ENCODE data around the gene QRICH2. TPM values are rescaled to one million over a fixed set of nuclear protein-coding genes. Genes with fewer than 3 reads are reported as not detected.
A peak's percentile ranks its signal among the peaks of the same experiment; 100 is the strongest.
"Not testable (repeated sequence)": the region's sequence is repeated elsewhere in the genome, so short reads cannot be mapped to it uniquely, and the experiment has no call there.

QRICH2 gene
- total RNA-seq, 1 donor from 2014 or later: 15.0 TPM

DNA sequence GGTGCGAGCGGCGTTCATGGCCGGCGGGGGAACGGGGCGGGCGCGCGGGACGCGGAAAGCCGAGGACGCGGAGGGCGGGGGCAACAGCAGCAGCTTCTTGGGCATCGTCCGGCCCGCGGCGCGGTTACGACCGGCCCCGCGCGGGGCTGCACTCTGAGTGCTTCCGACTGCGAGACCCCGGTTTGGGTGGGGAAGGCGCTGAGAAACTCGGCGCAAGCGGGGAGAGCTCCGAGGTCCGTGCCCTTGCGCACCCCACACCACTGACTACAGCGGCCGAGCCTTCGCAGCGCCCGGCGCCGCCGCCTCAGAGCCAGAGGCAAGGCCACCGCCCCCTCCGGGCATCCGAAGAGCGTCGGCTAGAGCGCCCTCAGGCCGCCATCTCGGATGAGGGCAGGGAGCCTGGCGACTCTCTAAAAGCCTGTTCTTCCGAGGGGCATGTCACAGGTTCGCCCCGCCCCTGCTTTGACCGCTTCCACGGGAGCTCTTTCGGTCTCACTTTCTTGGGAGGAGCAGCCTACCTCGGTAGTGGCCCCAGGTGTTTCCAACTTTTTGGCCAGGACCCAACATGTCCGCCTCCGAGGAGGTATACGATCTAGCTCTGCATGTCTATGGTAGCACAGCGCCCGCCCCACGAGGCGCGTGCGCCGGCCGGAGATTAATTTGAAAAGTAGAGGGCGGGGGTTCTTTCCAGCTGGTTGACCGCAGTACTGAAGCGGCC lies 45.7 kb upstream of the QRICH2 start, which contains the start of gene PRPSAP1:
TSS of gene PRPSAP1 (minus strand) at position 318 of the 718 bp plus-strand sequence. CDS start at position 105, 213 bp downstream.
- H3K4me1 Mint-ChIP-seq (ENCODE audit: unreplicated experiment): peaks cover 20% of the 10 kb centered on the region
- H3K27ac Mint-ChIP-seq (ENCODE audit: unreplicated experiment): peak within 1 kb of the TSS; percentile 99
- H3K36me3 Mint-ChIP-seq (ENCODE audit: low read depth, unreplicated experiment): no peaks in the 10 kb centered on the region
- H3K4me3 Mint-ChIP-seq (ENCODE audit: unreplicated experiment): peak within 1 kb of the TSS; percentile 99
- TF ChIP-seq, protein P1, sequence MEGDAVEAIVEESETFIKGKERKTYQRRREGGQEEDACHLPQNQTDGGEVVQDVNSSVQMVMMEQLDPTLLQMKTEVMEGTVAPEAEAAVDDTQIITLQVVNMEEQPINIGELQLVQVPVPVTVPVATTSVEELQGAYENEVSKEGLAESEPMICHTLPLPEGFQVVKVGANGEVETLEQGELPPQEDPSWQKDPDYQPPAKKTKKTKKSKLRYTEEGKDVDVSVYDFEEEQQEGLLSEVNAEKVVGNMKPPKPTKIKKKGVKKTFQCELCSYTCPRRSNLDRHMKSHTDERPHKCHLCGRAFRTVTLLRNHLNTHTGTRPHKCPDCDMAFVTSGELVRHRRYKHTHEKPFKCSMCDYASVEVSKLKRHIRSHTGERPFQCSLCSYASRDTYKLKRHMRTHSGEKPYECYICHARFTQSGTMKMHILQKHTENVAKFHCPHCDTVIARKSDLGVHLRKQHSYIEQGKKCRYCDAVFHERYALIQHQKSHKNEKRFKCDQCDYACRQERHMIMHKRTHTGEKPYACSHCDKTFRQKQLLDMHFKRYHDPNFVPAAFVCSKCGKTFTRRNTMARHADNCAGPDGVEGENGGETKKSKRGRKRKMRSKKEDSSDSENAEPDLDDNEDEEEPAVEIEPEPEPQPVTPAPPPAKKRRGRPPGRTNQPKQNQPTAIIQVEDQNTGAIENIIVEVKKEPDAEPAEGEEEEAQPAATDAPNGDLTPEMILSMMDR (IDR thresholded peaks at IDR 0.05; ENCODE audit: unreplicated experiment): no peak
- peaks cover 18% of the 10 kb centered on the region for H3K27me3 Mint-ChIP-seq (ENCODE audit: unreplicated experiment)
- no peaks in the 10 kb centered on the region for H3K9me3 Mint-ChIP-seq (ENCODE audit: unreplicated experiment)
- DNase-seq (ENCODE audit: low spot score): peak; percentile 81

DNA sequence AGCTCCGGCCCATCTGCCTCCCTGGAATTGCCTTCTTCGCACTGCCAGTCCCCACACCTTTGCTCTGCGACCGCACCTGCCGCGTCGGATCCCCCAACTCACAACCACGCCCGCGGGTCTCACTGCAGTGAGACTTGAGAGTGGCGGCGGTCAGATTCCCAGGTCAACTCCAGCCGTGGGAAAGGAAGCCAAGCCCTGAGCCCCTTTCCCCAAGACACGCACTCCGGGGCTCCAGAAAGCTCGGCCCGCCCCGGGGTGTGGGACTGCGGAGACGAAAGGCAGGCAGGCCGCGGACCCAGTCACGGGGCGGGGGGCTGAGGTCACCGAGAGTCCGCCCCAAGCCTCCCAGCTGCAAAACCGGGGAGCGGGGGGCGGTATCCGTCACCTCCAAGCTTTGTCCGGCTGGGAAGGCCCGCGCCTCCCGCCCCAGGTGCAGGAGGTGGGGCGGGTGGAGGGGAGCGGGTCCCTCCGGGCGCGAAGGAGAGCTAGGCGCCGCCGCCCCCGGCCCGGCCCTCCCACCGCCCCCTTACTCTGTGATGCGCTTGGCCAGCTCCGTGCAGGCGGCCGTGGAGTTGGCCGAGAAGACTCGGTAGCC lies 45.0 kb upstream of the QRICH2 start:
- Mint-ChIP-seq H3K36me3 (ENCODE audit: low read depth, unreplicated experiment) (no peaks in the 10 kb centered on the region), H3K4me3 (ENCODE audit: unreplicated experiment) (peak overlapping the region; percentile 99), H3K27ac (ENCODE audit: unreplicated experiment) (peak overlapping the region; percentile 78), H3K9me3 (ENCODE audit: unreplicated experiment) (no peaks in the 10 kb centered on the region), H3K4me1 (ENCODE audit: unreplicated experiment) (peaks cover 20% of the 10 kb centered on the region), H3K27me3 (ENCODE audit: unreplicated experiment) (peaks cover 18% of the 10 kb centered on the region)
- TF ChIP-seq, protein P1 (IDR thresholded peaks at IDR 0.05; ENCODE audit: unreplicated experiment): no peak
- DNase-seq (ENCODE audit: low spot score): peak; percentile 38

DNA sequence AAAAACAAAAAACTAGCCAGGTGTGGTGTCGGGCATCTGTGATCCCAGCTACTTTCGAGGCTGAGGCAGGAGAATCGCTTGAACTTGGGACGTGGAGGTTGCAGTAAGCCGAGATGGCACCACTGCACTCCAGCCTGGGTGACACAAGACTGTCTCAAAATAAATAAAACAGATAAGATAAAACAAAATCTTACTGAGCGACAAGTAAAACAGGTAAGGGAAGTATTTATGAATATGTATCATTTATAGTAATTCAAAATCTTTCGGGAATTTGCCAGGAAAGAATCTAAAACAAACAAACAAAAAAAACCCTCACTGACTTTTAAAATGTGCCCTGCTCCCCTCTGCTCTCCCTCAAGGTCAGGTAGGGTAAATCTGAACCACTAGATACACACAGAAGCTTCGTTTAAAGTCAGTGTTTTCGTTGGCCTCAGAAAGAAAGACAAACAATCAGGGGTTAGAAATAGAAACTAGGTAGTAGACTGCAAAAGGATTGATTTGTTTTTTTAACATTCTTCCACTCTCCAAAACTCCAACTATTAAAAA lies 43.5 kb upstream of the QRICH2 start:
- H3K27me3 Mint-ChIP-seq (ENCODE audit: unreplicated experiment): peaks cover 15% of the 10 kb centered on the region
- H3K4me1 Mint-ChIP-seq (ENCODE audit: unreplicated experiment): peaks cover 20% of the 10 kb centered on the region
- H3K36me3 Mint-ChIP-seq (ENCODE audit: low read depth, unreplicated experiment): peaks cover 9% of the 10 kb centered on the region
- DNase-seq (ENCODE audit: low spot score): no peak
- H3K27ac Mint-ChIP-seq (ENCODE audit: unreplicated experiment): no peak overlapping the region
- H3K9me3 Mint-ChIP-seq (ENCODE audit: unreplicated experiment): no peaks in the 10 kb centered on the region
- TF ChIP-seq, protein P1 (IDR thresholded peaks at IDR 0.05; ENCODE audit: unreplicated experiment): no peak
- H3K4me3 Mint-ChIP-seq (ENCODE audit: unreplicated experiment): peak overlapping the region; percentile 99

DNA sequence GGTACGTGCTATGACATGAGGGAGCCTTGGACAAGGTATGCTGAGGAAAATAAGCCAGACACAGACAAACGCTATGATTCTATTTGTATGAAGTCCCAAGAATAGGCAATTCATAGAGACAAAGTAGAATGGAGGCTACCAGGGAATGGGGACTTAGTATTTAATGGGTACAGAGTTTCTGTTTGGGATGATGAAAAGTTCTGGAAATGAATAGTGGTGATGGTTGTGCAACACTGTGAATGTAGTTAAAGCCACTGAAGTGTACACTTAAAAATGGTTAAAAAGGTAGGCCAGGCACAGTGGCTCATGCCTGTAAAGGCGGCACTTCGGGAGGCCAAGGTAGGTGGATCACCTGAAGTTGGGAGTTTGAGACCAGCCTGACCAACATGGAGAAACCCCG lies 42.4 kb upstream of the QRICH2 start:
- Mint-ChIP-seq H3K4me3 (ENCODE audit: unreplicated experiment) (peak overlapping the region; percentile 35), H3K36me3 (ENCODE audit: low read depth, unreplicated experiment) (peaks cover 21% of the 10 kb centered on the region), H3K9me3 (ENCODE audit: unreplicated experiment) (no peaks in the 10 kb centered on the region), H3K27me3 (ENCODE audit: unreplicated experiment) (peaks cover 15% of the 10 kb centered on the region), H3K4me1 (ENCODE audit: unreplicated experiment) (peaks cover 20% of the 10 kb centered on the region), H3K27ac (ENCODE audit: unreplicated experiment) (no peak overlapping the region)
- TF ChIP-seq, protein P1 (IDR thresholded peaks at IDR 0.05; ENCODE audit: unreplicated experiment): no peak
- DNase-seq (ENCODE audit: low spot score): no peak

DNA sequence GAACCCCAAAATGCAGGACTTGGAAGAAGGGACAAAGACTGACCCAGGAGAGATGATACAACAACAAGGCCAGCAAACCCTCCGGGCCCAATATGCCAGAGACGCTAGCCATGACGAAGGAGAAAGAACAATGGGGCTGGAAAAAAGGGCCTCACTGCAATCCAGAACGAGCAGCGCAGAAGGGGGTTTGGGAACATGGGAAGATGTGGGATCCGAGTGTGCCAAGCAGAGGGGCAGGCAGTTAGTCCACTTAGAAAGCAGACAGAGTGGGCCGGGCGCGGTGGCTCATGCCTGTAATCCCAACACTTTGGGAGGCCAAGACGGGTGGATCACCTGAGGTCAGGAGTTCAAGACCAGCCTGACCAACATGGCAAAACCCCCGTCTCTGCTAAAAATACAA lies 38.9 kb upstream of the QRICH2 start:
- DNase-seq (ENCODE audit: low spot score); H3K27me3 Mint-ChIP-seq (ENCODE audit: unreplicated experiment); H3K4me1 Mint-ChIP-seq (ENCODE audit: unreplicated experiment); H3K27ac Mint-ChIP-seq (ENCODE audit: unreplicated experiment); H3K9me3 Mint-ChIP-seq (ENCODE audit: unreplicated experiment): not testable (repeated sequence)
- H3K36me3 Mint-ChIP-seq (ENCODE audit: low read depth, unreplicated experiment): peaks cover 32% of the 10 kb centered on the region
- H3K4me3 Mint-ChIP-seq (ENCODE audit: unreplicated experiment): peak overlapping the region; percentile 60
